OCI-LY7 (cell line): ENCODE measurements around the gene PMM2. TPM values are rescaled to one million over a fixed set of nuclear protein-coding genes. Genes with fewer than 3 reads are reported as not detected.

Experiments used
- BruUV-seq: library from RNA; stranded (reverse); fragments of 400-500 nt; replicated peaks from 2 replicates; lab custom pipeline; 2021; lab: Mats Ljungman, UMichigan
- CTCF ChIA-PET: fragments of 300-600 bp; sonication (Branson Sonifier 250); formaldehyde crosslinking; loops from one replicate; lab custom pipeline; 2022; ENCODE audit warnings: antibody characterized with exemption; ENCODE audit not compliant: unreplicated experiment; lab: Charles Lee
- POLR2A ChIA-PET: fragments of 300-600 bp; sonication (Branson Sonifier 250); formaldehyde crosslinking; loops from one replicate; lab custom pipeline; 2022; ENCODE audit warnings: antibody characterized with exemption; lab: Charles Lee
- DNase-seq: peaks from one replicate; pipeline ENCODE4 v3.0.0-alpha.2; 2015; ENCODE audit warnings: low spot score
- H2AFZ ChIP-seq: fragments of 200-600 bp; sonication (generic), shearing (Covaris generic); 2 replicates; pipeline ENCODE4 v1.6.1; 2014; ENCODE audit warnings: mild to moderate bottlenecking, antibody characterized with exemption, low read length, moderate library complexity
- H3K27ac ChIP-seq: fragments of 200-600 bp; sonication (generic); 2 replicates; pipeline ENCODE4 v1.5.1; 2014; ENCODE audit warnings: mixed run types, low read depth, mild to moderate bottlenecking, moderate library complexity, low read length, inconsistent platforms; ENCODE audit not compliant: poor library complexity, severe bottlenecking
- H3K36me3 ChIP-seq: fragments of 200-600 bp; sonication (generic); 2 replicates; pipeline ENCODE4 v1.6.1; 2014; ENCODE audit warnings: mild to moderate bottlenecking, antibody characterized with exemption, low read length, moderate library complexity, mixed read lengths; ENCODE audit not compliant: insufficient read depth
- H3K4me1 ChIP-seq: fragments of 200-600 bp; sonication (generic); 2 replicates; pipeline ENCODE4 v1.5.1; 2014; ENCODE audit warnings: mild to moderate bottlenecking, low read length; ENCODE audit not compliant: insufficient read depth, poor library complexity, severe bottlenecking
- H3K4me2 ChIP-seq: fragments of 200-600 bp; sonication (generic); 2 replicates; pipeline ENCODE4 v1.6.1; 2014; ENCODE audit warnings: mild to moderate bottlenecking, low read length
- H3K4me3 ChIP-seq: fragments of 200-600 bp; sonication (generic); 2 replicates; pipeline ENCODE4 v1.5.1; 2014; ENCODE audit warnings: mild to moderate bottlenecking, low read depth, low read length; ENCODE audit not compliant: poor library complexity, severe bottlenecking
- H3K79me2 ChIP-seq: fragments of 200-600 bp; sonication (generic); 2 replicates; pipeline ENCODE4 v1.6.1; 2016; ENCODE audit warnings: low read depth, mild to moderate bottlenecking, low read length, moderate library complexity, mixed read lengths; ENCODE audit not compliant: insufficient read depth
- H3K9me2 ChIP-seq: fragments of 200-600 bp; sonication (generic); 2 replicates; pipeline ENCODE4 v1.6.1; 2016; ENCODE audit warnings: mild to moderate bottlenecking, low read length, mixed read lengths; ENCODE audit not compliant: insufficient read depth
- H3K9me3 ChIP-seq: fragments of 200-600 bp; sonication (generic); 2 replicates; pipeline ENCODE4 v1.6.1; 2014; ENCODE audit warnings: mild to moderate bottlenecking, mixed run types, low read length, mixed read lengths
- H4K20me1 ChIP-seq: fragments of 200-600 bp; sonication (generic); 2 replicates; pipeline ENCODE4 v1.6.1; 2014; ENCODE audit warnings: mild to moderate bottlenecking, antibody characterized with exemption, low read length, moderate library complexity, mixed read lengths; ENCODE audit not compliant: insufficient read depth
- CTCF ChIP-seq: fragments of 200-600 bp; sonication (generic); conservative IDR thresholded peaks from 2 replicates; pipeline ENCODE4 v1.5.1; 2014; ENCODE audit warnings: mild to moderate bottlenecking, antibody characterized with exemption, low read length, moderate library complexity, mixed read lengths
- EZH2phosphoT487 ChIP-seq: fragments of 200-600 bp; sonication (generic); IDR thresholded peaks from 2 replicates; pipeline ENCODE4 v1.6.1; 2018; ENCODE audit warnings: low read depth, borderline replicate concordance, mild to moderate bottlenecking, mixed run types, antibody characterized with exemption, low read length, moderate library complexity, mixed read lengths
- intact Hi-C: fragments of 100-400 bp; cut with micrococcal nuclease; formaldehyde crosslinking; loops from one replicate; pipeline ENCODE4 v1.10.0; 2022; ENCODE audit not compliant: unreplicated experiment
- total RNA-seq, 2 experiments: library from RNA; depleted of rRNA in 1 of 2; stranded (reverse); fragments of >200 nt in 1 of 2; shearing (Covaris generic) in 1 of 2; gene quantifications; 2 replicates each; pipeline ENCODE4 v1.2.3, GENCODE V29; 2014 to 2022

PMM2 gene
- total RNA-seq, 2 experiments from 2014 or later = 39.1 to 53.9 TPM

GRCh38 chr16:8867932-8868415, 70.3 kb downstream of the PMM2 start:
- BruUV-seq = TSS peak; percentile 84
- Histone ChIP-seq H3K4me2 (peak overlapping the region; percentile 80), H3K79me2 (peaks cover 53% of the 10 kb centered on the region), H3K9me3 (no peaks in the 10 kb centered on the region), H3K4me3 (peak overlapping the region; percentile 92), H3K9me2 (no peaks in the 10 kb centered on the region), H3K36me3 (peaks cover 36% of the 10 kb centered on the region), H3K4me1 (peaks cover 63% of the 10 kb centered on the region), H4K20me1 (peaks cover 24% of the 10 kb centered on the region), H3K27ac (peak overlapping the region; percentile 89), H2AFZ (peak overlapping the region; percentile 7; the same call in 1 of the 2 replicates)
- CTCF ChIA-PET = interaction anchor here (0.6 kb wide), 1 partner anchor 223 kb away, joined by 5 read pairs; the partner anchor contains the start of gene HAPSTR1
- intact Hi-C loops = loop anchor here (2.0 to 5.0 kb wide), 3 partner anchors 69 to 269 kb away; partner anchors contain the start of gene HAPSTR1
- DNase-seq = no peak
- POLR2A ChIA-PET = interaction anchor here (0.6 to 1.6 kb wide), 6 partner anchors 67 to 205 kb away, joined by 3 to 11 read pairs (median 3); partner anchors contain the start of genes PMM2 and TMEM186
- TF ChIP-seq EZH2phosphoT487 = no peak
- no peak for TF ChIP-seq CTCF

- H3K4me2 ChIP-seq = peak within 1 kb of the TSS; percentile 80
- DNase-seq = peak; percentile 94
- BruUV-seq = no TSS peak
- no peak for TF ChIP-seq EZH2phosphoT487
- no peak for TF ChIP-seq CTCF
- peaks cover 24% of the 10 kb centered on the region for H4K20me1 ChIP-seq
- no peaks in the 10 kb centered on the region for H3K9me3 ChIP-seq
- peak within 1 kb of the TSS; percentile 89 for H3K27ac ChIP-seq
- H2AFZ ChIP-seq = peak within 1 kb of the TSS; percentile 45
- H3K36me3 ChIP-seq = peaks cover 30% of the 10 kb centered on the region
- H3K4me1 ChIP-seq = peaks cover 63% of the 10 kb centered on the region
- ChIA-PET CTCF (interaction anchor here (0.6 to 1.2 kb wide), 2 partner anchors 17 to 79 kb away, joined by 3 to 6 read pairs; no protein-coding TSS in a partner anchor), POLR2A (interaction anchor here (0.6 to 1.7 kb wide), 15 partner anchors 8 to 296 kb away, joined by 3 to 11 read pairs (median 3); partner anchors contain the start of genes HAPSTR1, PMM2 and TMEM186)
- H3K79me2 ChIP-seq = peaks cover 46% of the 10 kb centered on the region
- peak within 1 kb of the TSS; percentile 92 for H3K4me3 ChIP-seq
- no peaks in the 10 kb centered on the region for H3K9me2 ChIP-seq
- intact Hi-C loops = loop anchor here (1.0 to 5.0 kb wide), 5 partner anchors 12 to 269 kb away; partner anchors contain the start of genes HAPSTR1, PMM2 and TMEM186
Observed at GRCh38 chr16:8868416-8869211, 71.0 kb downstream of the PMM2 start, which contains the start of gene CARHSP1. CARHSP1 (minus strand) TSS chr16:8869006; CDS start chr16:8859328, 9,678 bp downstream.
